Measurements from ENCODE around the gene SNED1. TPM values are rescaled to one million over a fixed set of nuclear protein-coding genes. Genes with fewer than 3 reads are reported as not detected.

The SNED1 gene
- total RNA-seq = 12.6 and 19.5 TPM in 2 replicates

GRCh38 chr2:240997856-240998705, at the start of gene SNED1:
TSS of gene SNED1 (plus strand) at chr2:240998618. CDS start at chr2:240998838, 220 bp downstream.

DNA sequence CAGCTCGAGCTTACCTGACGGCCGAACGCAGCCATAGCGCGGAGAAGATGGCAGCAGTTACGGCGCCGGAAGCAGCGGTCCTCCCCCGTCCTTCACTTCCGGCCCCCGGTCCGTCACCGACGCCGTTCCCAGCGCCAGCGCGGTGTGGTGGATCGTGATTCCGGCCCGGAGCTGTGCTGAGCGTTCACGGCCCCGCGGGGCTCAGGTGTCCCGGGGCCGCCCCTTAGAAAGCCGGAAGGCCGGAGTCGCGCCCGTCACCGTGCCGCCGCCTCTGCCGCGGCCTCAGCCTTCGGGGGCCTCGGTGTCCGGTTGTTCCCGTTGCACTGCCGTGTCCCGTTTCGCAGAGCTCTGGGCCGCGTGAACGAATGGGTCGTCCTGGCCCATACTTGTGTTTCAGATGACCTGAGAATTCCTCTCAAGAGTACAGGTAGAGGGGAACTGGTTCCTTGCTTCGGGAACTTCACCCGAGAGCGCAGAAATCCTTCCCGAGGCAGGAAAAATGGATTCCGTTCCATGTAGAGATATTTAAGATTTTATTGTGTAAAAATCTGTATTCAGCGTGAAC, 103.9 kb downstream of the SNED1 start, which contains the start of gene MTERF4:
MTERF4 (minus strand) TSS at position 49 of the 565 bp plus-strand sequence; CDS start at position 35, 14 bp downstream.

Other genes with a start within 250 kb of the SNED1 start
- not detected in 2 replicates for gene KIF1A, start 178.4 kb upstream of the SNED1 start, total RNA-seq
- gene AGXT, start 129.8 kb upstream of the SNED1 start, total RNA-seq = 0.14 TPM in 1 of 2 replicates, not detected in the other
- not detected in 2 replicates for gene MAB21L4, start 102.5 kb upstream of the SNED1 start, total RNA-seq
- 0.09 and 0.14 TPM in 2 replicates for gene CROCC2, start 92.3 kb upstream of the SNED1 start, total RNA-seq
- 28.6 and 36.9 TPM in 2 replicates for gene MTERF4, start 103.7 kb downstream of the SNED1 start, total RNA-seq
- gene PASK, start 150.9 kb downstream of the SNED1 start, total RNA-seq = 1.3 TPM in 2 replicates
- gene PPP1R7, start 151.8 kb downstream of the SNED1 start, total RNA-seq = 67.4 and 86.0 TPM in 2 replicates
- gene ANO7, start 190.1 kb downstream of the SNED1 start, total RNA-seq = 0.43 and 0.83 TPM in 2 replicates

Measured in smooth muscle cell of bladder (primary cell).